Raji (cell line): ENCODE data around the gene PRORP.

ENCODE experiments used
- POLR2A ChIP-seq: IDR thresholded peaks from 2 replicates; pipeline ENCODE4 v1.6.1; 2011; ENCODE audit warnings: low read depth, low read length, control low read depth; ENCODE audit not compliant: insufficient read depth

Gene PRORP

DNA sequence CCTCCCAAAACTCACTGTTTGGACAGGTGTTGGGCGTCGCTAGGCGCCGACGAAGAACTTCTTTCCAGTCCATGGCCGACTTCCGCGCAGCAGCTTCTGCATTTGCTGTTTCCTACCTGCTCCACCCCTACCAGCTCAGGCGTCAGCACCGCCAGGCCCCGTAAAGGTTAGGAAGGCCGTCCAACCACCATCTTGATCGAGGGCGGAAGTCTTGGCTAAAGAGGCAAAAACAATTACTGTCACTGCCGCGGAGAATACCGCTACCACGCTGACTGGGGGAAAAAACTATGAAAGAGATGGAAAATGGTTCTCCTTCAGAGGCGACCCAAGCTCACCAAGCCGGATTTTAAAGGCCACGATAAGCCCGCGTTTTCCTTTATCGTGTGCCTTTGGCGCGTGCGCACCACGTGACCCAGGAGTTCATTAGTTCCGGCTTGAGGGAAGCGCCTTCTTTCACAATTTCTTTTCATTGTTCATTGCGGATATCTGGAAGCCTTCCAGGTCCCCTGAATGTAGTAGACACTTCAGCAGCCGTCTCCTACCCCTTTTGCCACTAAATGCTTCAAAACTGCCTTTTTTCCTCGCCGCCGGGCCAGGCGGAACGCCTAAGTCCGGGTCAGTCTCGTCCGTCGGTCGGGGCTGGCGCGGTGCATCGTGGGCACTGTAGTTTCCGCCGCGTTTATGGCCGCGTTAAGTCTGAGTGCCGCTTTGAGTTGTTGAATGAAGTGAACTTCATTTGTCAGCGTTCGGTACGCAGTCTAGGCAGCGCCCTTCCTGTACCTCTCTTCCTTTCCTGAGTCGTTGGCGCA lies at the start of gene PRORP, which contains the start of gene PPP2R3C:
PRORP (plus strand) TSS at position 666 of the 809 bp plus-strand sequence. CDS start 694 bp downstream, outside the sequence.
PPP2R3C (minus strand) TSS at position 104 of the 809 bp plus-strand sequence; CDS start at position 73, 31 bp downstream.
- TF ChIP-seq POLR2A: peak; percentile 70

DNA sequence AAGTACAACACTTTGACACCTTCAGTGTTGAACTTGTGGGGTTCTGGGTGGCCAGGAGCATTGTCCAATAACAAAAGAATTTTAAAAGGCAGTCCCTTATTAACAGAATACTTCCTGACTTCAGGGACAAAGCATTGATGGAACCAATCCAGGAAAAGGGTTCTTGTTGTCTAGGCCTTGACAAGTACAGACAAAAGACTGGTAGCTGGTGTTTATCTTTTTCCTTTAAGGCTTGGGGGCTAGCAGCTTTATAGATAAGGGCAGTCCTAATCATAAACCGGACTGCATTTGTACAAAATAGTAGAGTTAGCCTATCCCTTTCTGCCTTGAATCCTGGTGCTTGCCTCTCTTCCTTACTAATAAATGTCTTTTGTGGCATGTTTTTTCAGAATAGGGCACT lies 48.9 kb upstream of the PRORP start:
- TF ChIP-seq POLR2A: no peak

DNA sequence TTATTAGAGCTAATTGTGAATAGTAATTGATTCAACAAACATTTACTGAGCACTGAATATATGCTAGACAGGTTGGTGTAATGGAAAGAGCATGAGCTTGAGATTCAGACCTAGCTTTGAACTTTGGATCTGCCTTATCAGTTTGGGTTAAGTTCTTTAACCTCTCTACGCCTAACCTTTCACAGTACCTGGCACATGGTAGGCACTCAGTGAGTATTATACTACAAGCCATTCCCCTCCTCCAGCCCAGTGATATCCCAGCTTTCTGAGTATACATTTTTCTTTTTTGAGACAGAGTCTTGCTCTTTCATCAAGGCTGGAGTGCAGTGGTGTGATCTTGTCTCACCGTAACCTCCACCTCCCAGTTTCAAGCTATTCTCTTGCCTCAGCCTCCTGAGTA lies 44.3 kb upstream of the PRORP start:
- no peak for TF ChIP-seq POLR2A

DNA sequence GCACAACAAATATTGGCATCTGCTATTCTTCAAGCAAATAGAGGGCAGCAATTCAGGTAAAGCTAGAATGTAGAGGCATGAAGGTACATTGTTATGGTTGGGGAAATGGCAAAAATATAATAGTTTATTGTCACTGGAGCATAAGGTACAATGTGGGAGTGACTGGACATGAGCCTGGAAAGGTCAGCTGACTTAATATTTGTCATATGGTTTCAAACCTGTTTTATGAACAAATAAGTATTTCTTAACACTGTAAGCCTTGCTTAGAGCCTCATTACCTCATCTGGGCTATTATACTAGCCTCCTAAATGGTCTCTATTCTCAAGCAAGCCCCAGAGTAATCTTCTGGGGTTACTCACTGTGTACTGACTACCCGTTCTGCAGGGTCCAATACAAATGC lies 42.6 kb upstream of the PRORP start:
- no peak for TF ChIP-seq POLR2A

DNA sequence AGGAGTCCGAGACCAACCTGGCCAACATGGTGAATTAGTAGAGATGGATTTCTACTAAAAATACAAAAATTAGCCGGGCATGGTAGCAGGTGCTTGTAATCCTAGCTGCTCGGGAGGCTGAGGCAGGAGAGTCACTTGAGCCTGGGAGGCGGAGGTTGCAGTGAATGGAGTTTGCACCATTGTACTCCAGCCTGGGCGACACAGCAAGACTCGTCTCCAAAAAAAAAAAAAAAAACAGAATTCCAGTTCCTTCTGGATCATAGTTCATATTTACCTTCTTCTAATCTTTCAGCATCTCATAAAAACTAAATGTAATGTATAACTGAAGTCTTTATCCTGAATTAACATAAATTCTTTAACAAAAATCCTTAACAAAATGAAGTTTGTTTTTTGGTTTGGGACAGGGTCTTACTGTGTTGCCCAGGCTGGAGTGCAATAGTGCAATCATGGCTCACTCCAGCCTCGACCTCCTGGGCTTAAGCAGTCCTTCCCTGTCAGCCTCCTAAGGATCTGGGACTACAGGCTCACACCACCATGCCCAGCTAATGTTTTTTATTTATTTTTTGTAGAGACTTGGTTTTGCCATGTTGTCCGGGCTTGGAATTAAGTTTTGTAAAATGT lies 38.7 kb upstream of the PRORP start:
- no peak for TF ChIP-seq POLR2A

DNA sequence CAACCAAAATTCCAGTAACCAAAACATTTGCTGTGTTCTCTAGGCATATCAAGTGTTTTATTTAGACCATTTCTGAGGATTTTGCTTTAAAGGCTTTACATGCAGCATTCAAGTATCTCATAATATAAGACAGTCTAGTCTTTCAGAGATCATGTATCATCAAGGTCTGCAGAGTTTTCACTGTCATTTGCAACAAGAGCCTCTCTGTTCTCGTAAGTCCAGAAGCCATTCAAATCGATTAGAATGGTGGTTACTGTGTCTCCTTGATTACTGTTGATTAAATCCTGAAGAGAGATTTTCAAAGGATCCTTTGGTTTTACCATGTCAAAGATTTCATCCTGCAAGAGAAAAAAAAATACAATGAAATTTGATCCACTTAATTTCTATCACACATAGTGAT lies 36.9 kb upstream of the PRORP start:
- no peak for TF ChIP-seq POLR2A

DNA sequence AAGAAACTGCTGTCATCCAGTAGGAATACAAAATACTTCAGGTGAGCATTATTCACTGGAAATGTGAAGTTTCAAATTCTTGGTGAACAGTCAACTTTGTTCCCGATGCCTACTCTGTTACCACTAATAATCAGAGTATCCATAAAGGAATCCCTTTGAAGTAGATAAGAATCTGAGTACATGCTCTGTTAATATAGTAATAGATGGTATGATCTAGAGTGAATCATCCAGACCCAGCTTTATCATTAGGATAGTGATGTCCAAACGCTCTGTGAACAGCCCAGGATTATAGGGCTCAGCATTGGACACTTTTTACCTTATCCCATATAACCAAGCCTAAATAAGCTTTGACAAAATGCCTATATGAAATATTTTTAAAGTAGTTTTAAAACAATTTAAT lies 33.8 kb upstream of the PRORP start:
- TF ChIP-seq POLR2A: no peak

DNA sequence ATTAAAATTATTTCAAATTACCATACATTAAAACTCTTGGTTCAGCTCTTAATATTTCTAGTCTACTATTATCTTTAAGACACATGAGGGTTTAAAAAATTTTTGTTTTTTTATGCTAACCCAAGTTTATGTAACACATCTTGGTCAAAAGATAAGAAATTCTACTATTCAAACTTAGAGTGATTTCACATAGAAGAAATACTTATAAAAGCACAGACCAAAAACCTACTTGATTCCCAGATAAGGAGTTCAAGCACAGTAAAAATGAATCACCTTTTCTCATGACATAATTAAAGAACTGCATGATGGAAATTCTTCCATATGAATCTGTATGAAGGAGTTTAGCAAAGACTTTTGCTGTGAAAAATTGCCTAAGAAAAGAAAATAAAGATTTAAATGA lies 14.5 kb upstream of the PRORP start:
- no peak for TF ChIP-seq POLR2A

DNA sequence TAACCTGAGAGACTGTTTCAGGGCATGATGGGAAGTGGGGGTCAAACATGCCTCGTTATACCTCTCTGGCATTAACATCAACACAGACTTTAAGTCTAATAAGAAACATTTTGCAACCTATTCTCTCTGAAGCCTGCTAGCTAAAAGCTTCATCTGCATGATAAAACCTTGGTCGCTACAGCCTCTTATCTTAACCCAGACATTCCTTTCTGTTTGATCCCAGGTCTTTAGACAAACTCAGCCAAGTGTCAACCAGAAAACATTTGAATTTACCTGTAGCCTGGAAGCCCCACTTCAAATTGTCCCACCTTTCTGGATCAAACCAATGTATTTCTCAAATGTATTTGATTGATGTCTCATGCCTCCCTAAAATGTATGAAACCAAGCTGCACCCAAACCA lies 9.7 kb upstream of the PRORP start:
- no peak for TF ChIP-seq POLR2A

DNA sequence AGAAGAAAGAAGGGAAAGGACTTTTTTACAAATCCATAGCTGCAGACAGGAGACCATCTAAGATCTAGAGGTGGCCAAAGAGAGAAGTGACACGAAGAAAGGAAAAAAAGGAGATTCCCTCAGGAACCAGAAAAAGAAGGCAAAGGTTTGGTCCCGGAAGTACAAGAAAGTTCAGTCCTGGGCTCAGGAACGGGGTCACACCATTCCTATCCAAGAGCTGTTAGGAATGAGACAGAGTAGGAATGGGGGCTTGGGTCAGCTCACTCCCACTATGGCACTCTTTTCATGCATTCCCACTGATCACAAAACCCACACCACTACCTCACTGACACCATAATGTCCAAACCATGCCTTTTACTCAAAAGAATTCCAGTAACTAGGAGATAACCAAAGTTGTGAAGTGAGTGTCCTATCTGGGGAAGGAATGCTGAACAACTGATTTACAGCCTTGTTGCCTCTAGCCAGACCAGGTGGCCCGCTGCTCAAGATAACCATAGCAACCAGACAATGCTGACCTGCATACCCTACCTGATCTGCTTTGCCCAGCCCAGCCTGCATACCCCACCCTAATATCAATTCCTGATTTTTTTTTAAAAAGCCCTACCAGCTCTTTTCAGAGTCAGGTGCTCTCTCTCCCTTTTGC lies 8.9 kb upstream of the PRORP start:
- TF ChIP-seq POLR2A: no peak

DNA sequence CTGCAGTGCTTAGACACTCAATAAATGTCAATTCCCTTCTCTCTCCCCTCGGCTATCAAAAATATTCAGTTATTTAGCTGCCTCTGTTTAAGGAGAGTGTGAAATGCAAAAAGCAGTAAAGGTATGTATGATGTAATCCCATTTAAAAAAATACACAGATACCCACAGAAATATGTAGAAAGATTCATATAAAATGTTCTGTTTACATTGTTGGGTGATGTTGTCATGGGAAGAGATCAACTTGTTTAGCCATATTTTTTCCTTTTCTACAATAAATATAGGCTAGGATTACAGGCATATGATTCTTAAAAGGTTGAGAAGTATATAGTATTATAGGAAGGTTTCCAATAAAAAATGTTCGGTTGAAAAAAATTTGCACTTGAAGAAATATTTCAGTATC lies 8.3 kb upstream of the PRORP start:
- TF ChIP-seq POLR2A: no peak

DNA sequence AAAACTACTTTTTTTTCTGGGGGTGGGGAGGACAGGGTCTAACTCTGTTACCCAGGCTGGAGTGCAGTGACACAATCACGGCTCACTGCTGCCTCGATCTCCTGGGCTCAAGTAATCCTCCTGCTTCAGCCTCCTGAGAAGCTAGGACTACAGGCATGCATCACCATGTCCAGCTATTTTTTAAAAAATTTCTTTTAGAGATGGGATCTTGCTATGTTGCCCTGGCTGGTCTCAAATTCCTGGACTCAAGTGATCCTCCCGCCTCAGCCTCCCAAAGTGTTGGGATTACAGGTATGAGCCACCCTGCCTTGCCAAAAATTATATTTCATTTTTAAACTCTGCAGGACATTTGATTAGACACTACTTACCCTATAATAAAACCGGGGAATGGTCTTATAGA lies 6.1 kb upstream of the PRORP start:
- TF ChIP-seq POLR2A: no peak

DNA sequence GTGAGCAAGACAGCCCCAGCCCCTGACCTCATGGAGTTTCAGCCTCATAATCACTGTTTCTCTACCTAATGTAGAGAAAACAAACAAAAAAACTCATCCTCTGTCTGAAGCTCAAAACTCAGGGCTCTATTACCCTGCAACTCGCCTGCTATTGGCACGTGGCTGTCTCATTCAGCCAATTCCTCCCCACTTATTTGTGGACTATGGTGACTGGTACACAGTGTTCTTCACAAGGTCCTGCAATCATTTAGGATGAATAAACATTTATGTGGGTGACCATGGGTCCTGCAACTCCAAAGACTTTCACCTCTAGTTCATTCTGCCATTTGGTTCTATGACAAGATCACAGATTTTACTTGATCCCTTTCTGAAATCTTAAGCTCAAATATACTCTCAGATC lies 5.2 kb upstream of the PRORP start:
- no peak for TF ChIP-seq POLR2A

DNA sequence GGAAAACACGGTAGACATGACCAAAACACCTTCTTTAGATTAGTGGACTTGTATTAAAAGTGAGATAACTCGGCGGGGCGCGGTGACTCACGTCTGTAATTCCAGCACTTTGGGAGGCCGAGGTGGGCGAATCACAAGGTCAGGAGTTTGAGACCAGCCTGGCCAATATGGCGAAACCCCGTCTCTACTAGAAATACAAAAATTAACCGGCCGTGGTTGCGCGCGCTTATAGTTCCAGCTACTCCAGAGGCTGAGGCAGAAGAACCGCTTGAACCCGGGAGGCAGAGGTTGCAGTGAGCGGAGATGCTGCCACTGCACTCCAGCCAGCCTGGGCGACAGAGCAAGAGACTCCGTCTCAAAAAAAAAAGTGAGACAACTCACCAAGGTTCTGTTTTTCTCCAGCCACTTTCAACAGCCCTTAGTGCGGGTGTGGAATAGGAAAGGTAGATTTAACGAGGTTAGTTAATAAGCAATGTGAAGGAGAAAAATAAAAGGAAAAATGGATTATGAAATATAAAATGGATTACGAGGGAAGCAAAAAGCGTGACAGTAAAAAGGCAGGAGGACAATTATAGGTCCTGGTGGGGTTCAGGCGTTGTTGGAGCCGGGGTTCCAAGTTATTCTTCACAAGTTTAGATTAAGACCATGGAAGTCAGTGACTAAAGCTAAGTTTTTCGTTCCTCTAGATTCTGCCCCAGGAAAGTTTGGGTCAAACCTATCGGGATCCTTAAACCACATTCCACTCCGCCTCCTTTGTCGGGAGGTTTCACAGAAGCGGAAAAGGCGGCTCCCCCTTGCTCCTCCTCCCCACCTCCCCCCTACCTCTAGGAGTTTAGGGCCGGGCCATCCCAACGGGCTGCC lies 1.1 kb upstream of the PRORP start:
- no peak for TF ChIP-seq POLR2A
